Naive thymus-derived CD4-positive, alpha-beta T cell (primary cell): ENCODE data around the gene TLK2. TPM values are rescaled to one million over a fixed set of nuclear protein-coding genes. Genes with fewer than 3 reads are reported as not detected.
A peak's percentile ranks its signal among the peaks of the same experiment; 100 is the strongest.
"Not testable (repeated sequence)": the region's sequence is repeated elsewhere in the genome, so short reads cannot be mapped to it uniquely, and the experiment has no call there.

Source experiments
- ATAC-seq: fragments of 150-1000 bp; cut with Tn5 transposase; 2 replicates; pipeline ENCODE4 v1.10.0; 2021; ENCODE audit warnings: mild to moderate bottlenecking, moderate library complexity
- CTCF ChIA-PET: fragments of 350-600 bp; sonication (Branson Sonifier 250); formaldehyde crosslinking; loops from one replicate; lab custom pipeline; 2021; ENCODE audit warnings: antibody characterized with exemption; lab: Charles Lee
- POLR2A ChIA-PET: fragments of 350-600 bp; sonication (Branson Sonifier 250); formaldehyde crosslinking; loops from one replicate; lab custom pipeline; 2021; ENCODE audit warnings: antibody characterized with exemption, inconsistent platforms; lab: Charles Lee
- DNase-seq, 9 donors: peaks; one replicate each; pipeline versions ENCODE4 v3.0.0 to v3.0.0-alpha.2; 2020 to 2022; ENCODE audit warnings: mixed read lengths in 1 of 9
- H3K27ac ChIP-seq: one replicate; pipeline ENCODE4 v1.7.0; 2013; ENCODE audit warnings: mild to moderate bottlenecking, low read depth, low read length, moderate library complexity
- H3K27me3 ChIP-seq, 2 donors: one replicate each; pipeline ENCODE4 v1.7.0; 2013; ENCODE audit warnings: low read length in 2 of 2, mild to moderate bottlenecking in 2 of 2, moderate library complexity in 2 of 2; ENCODE audit not compliant: control insufficient read depth in 2 of 2, insufficient read depth in 2 of 2
- H3K36me3 ChIP-seq, 3 experiments: 1 replicate in 2 of 3; 2 replicates in 1 of 3; pipeline ENCODE4 v1.7.0; 2013; ENCODE audit warnings: low read length in 3 of 3, mild to moderate bottlenecking in 3 of 3, moderate library complexity in 1 of 3; ENCODE audit not compliant: insufficient read depth in 3 of 3, control insufficient read depth in 2 of 3
- H3K4me1 ChIP-seq, 2 donors: one replicate each; pipeline ENCODE4 v1.7.0; 2013; ENCODE audit warnings: low read length in 2 of 2, mild to moderate bottlenecking in 2 of 2, moderate library complexity in 1 of 2; ENCODE audit not compliant: control insufficient read depth in 2 of 2, insufficient read depth in 2 of 2
- H3K4me3 ChIP-seq: 2 replicates; pipeline ENCODE4 v1.7.0; 2013; ENCODE audit warnings: mild to moderate bottlenecking, low read length
- H3K9me3 ChIP-seq, 3 experiments: 1 replicate in 2 of 3; 2 replicates in 1 of 3; pipeline ENCODE4 v1.7.0; 2013; ENCODE audit warnings: low read length in 3 of 3; ENCODE audit not compliant: control insufficient read depth in 2 of 3
- H3K27ac Mint-ChIP-seq, 9 donors: one replicate each; pipeline ENCODE4 v1.8.0; 2020 to 2022; ENCODE audit warnings: mixed read lengths in 9 of 9, mild to moderate bottlenecking in 8 of 9, moderate library complexity in 5 of 9, inconsistent platforms in 2 of 9
- H3K27me3 Mint-ChIP-seq, 5 donors: one replicate each; pipeline ENCODE4 v1.8.0; 2021 to 2022; ENCODE audit warnings: mixed read lengths in 5 of 5, mild to moderate bottlenecking in 1 of 5
- H3K36me3 Mint-ChIP-seq, 5 donors: one replicate each; pipeline ENCODE4 v1.8.0; 2020 to 2022; ENCODE audit warnings: mixed read lengths in 5 of 5, mild to moderate bottlenecking in 3 of 5, inconsistent platforms in 1 of 5
- H3K4me1 Mint-ChIP-seq, 7 donors: one replicate each; pipeline ENCODE4 v1.8.0; 2020 to 2022; ENCODE audit warnings: mixed read lengths in 7 of 7, mild to moderate bottlenecking in 3 of 7, inconsistent platforms in 1 of 7
- H3K4me3 Mint-ChIP-seq, 10 donors: one replicate each; pipeline ENCODE4 v1.8.0; 2020 to 2022; ENCODE audit warnings: mild to moderate bottlenecking in 10 of 10, mixed read lengths in 10 of 10, moderate library complexity in 6 of 10, inconsistent platforms in 2 of 10
- H3K9me3 Mint-ChIP-seq, 11 donors: one replicate each; pipeline ENCODE4 v1.8.0; 2020 to 2022; ENCODE audit warnings: mixed read lengths in 11 of 11, mild to moderate bottlenecking in 4 of 11, inconsistent platforms in 1 of 11, moderate library complexity in 1 of 11
- intact Hi-C, 2 donors: fragments of 100-400 bp; cut with micrococcal nuclease; formaldehyde crosslinking; loops; one replicate each; pipeline ENCODE4 v1.15.1; 2023
- polyA plus RNA-seq, 2 donors: library from polyadenylated mRNA; unstranded; fragments of 300-500 nt; fragmentation: Illumina TruSeq; gene quantifications; one replicate each; pipeline ENCODE4 v1.2.3, GENCODE V29; 2021
- total RNA-seq, 6 experiments: library from RNA in 5 of 6; stranded (reverse) in 5 of 6; gene quantifications; 1 replicate in 5 of 6; 2 replicates in 1 of 6; pipeline ENCODE4 v1.2.3 and lab custom pipeline; 2021 to 2026

Gene TLK2
- total and polyA plus RNA-seq, 7 experiments from 2014 or later = 7.6 to 84.8 (median 64.5) TPM

- H3K36me3 ChIP-seq, H3K27ac Mint-ChIP-seq, H3K9me3 ChIP-seq, H3K27me3 Mint-ChIP-seq, CTCF ChIA-PET, H3K27ac ChIP-seq, POLR2A ChIA-PET, H3K27me3 ChIP-seq, H3K4me3 ChIP-seq, H3K36me3 Mint-ChIP-seq, H3K4me3 Mint-ChIP-seq, intact Hi-C loops, H3K4me1 ChIP-seq, DNase-seq, ATAC-seq, H3K9me3 Mint-ChIP-seq: not testable (repeated sequence)
- peaks cover 0 to 37% (median 26%) of the 10 kb centered on the region in 7 donors for H3K4me1 Mint-ChIP-seq
Observed at GRCh38 chr17:62498796-62499195, 20.2 kb downstream of the TLK2 start.

DNA sequence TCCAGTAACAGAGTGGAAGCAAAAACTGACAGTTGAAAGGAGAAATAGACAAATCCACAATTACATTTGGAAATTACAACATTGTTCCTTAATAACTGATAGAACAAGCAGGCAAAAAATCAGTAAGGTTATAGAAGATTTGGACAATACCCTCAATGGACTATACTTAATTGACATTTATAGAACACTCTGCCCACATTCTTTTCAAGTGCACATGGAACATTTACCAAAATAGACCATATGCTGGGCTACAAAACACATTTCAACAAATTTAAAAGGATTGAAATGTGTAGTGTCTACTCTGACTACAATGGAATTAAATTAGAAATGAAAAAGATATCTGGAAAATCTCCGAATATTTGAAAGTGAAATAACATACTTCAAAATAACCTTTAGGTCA is 21.8 kb downstream of the TLK2 start:
- H3K36me3 ChIP-seq, H3K4me3 Mint-ChIP-seq, H3K36me3 Mint-ChIP-seq, DNase-seq, H3K27me3 Mint-ChIP-seq, H3K27ac ChIP-seq, H3K27me3 ChIP-seq, POLR2A ChIA-PET, H3K4me1 ChIP-seq, H3K9me3 ChIP-seq, CTCF ChIA-PET, H3K4me3 ChIP-seq, H3K9me3 Mint-ChIP-seq, H3K27ac Mint-ChIP-seq, intact Hi-C loops, ATAC-seq: not testable (repeated sequence)
- peaks cover 0 to 35% (median 29%) of the 10 kb centered on the region in 7 donors for H3K4me1 Mint-ChIP-seq

DNA sequence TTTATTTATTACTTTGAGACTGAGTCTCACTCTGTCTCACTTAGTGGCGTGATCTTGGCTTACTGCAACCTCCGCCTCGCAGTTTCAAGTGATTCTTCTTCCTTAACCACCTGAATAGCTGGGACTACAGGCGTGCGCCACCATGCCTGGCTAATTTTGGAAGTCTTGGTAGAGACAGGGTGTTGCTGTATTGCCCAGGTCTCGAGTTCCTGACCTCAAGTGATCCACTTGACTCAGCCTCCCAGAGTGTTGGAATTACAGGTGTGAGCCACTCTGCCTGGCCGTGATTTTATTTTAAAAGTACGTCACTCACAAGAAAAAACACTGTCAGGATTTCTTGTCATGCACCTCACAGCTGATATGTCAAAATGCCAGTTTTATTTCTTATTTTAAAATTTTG is 26.2 kb downstream of the TLK2 start:
- DNase-seq, H3K27me3 ChIP-seq, ATAC-seq, H3K9me3 ChIP-seq, H3K36me3 Mint-ChIP-seq, H3K4me3 Mint-ChIP-seq, H3K9me3 Mint-ChIP-seq, H3K27me3 Mint-ChIP-seq, POLR2A ChIA-PET, H3K27ac ChIP-seq, H3K36me3 ChIP-seq, CTCF ChIA-PET, H3K4me1 ChIP-seq, H3K4me3 ChIP-seq, intact Hi-C loops: not testable (repeated sequence)
- Mint-ChIP-seq H3K27ac (peak overlapping the region in 1 of 9 donors; percentile 8), H3K4me1 (peaks cover 14 to 52% (median 40%) of the 10 kb centered on the region in 7 donors)

DNA sequence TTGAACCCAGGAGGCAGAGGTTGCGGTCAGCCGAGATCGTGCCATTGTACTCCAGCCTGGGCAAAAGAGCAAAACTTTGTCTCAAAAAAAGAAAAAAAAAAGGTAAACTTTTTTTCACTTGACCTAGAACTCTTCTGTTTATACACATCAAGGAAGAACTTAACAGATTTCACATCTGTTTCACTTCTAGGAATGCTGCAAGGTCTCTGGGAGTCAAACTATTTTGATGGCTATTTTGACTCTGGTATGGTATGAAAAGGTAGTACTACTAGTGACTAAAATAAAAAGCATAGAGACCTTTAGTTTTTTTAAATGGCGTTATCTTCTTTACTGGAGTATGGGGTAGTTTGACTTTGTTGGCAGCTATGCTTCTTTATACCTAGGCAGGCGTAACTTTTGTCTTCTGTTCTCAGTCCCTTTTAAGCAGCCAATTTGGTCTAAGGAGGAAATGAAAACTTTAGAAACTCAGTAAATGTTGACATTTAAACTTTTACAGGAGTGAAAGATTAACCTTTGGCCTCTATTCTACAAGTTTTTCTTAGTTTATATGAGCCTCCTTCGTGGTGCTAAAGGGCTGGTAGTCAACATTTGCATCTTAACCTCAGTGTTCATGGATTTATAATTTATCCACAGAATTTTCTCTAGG is 28.7 kb downstream of the TLK2 start:
- H3K9me3 Mint-ChIP-seq, POLR2A ChIA-PET, H3K27me3 Mint-ChIP-seq, ATAC-seq, H3K36me3 ChIP-seq, H3K27ac ChIP-seq, H3K4me3 ChIP-seq, H3K9me3 ChIP-seq, DNase-seq, CTCF ChIA-PET, intact Hi-C loops, H3K27me3 ChIP-seq, H3K36me3 Mint-ChIP-seq, H3K4me1 ChIP-seq: not testable (repeated sequence)
- peaks cover 24 to 63% (median 49%) of the 10 kb centered on the region in 7 donors for H3K4me1 Mint-ChIP-seq
- peak overlapping the region in 7 of 10 donors; percentile 13 to 67 (median 51) for H3K4me3 Mint-ChIP-seq
- peak overlapping the region in 8 of 9 donors; percentile 24 to 87 (median 71) for H3K27ac Mint-ChIP-seq

DNA sequence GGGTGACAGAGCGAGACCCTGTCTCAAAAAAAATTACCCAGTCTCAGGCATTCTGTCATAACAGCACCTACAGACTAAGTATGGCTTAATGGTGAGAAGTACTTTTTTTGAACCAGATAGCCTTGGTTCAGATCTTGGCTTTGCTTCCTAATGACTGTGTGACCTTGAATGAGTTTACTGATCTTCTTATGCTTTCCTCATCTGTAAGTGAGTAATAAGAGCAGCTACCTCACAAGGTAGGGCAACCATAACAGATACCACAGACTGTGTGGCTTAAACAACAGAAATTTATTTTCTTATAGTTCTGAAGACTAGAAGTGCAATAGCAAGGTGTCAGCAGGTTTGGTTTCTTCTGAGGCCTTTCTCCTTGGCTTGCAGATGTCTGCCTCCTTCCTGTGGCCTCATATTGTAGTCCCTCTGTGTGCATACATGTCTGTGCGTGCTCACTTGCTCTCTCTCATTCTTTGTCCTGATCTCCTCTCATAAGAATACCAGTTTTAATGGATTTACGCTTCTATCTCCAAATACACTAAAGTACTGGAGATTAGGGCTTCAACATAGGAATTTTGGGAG is 31.7 kb downstream of the TLK2 start:
- POLR2A ChIA-PET, H3K36me3 ChIP-seq, H3K27me3 Mint-ChIP-seq, H3K4me1 ChIP-seq, CTCF ChIA-PET, H3K9me3 ChIP-seq, H3K27ac ChIP-seq, H3K27me3 ChIP-seq, DNase-seq, H3K9me3 Mint-ChIP-seq, intact Hi-C loops, H3K4me3 ChIP-seq: not testable (repeated sequence)
- ATAC-seq = peak; percentile 44
- H3K36me3 Mint-ChIP-seq = peaks cover 0 to 12% (median 4%) of the 10 kb centered on the region in 5 donors
- peak overlapping the region in 5 of 10 donors; percentile 16 to 48 (median 32) for H3K4me3 Mint-ChIP-seq
- peak overlapping the region in 8 of 9 donors; percentile 11 to 79 (median 28) for H3K27ac Mint-ChIP-seq
- peaks cover 30 to 66% (median 49%) of the 10 kb centered on the region in 7 donors for H3K4me1 Mint-ChIP-seq

DNA sequence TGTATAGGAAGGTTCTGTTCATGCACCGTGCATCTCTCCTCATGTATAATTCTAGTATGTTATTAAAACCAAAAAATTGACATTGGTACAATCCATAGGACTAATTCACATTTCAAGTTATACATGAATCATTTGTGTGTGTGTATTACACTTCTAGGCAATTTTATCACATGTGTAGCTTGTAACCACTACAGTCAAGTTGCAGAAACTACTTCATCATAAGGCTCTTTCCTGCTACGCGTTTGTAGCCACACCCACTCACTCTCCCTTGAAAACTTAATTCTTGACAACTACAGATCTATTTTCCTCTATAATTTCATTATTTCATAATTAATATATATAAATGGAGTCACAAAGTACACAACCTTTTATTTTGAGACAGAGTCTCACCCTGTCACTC is 32.4 kb downstream of the TLK2 start:
- H3K4me3 ChIP-seq, intact Hi-C loops, H3K9me3 Mint-ChIP-seq, POLR2A ChIA-PET, H3K36me3 Mint-ChIP-seq, H3K4me1 ChIP-seq, H3K27me3 Mint-ChIP-seq, H3K36me3 ChIP-seq, H3K27me3 ChIP-seq, H3K9me3 ChIP-seq, CTCF ChIA-PET, H3K27ac ChIP-seq: not testable (repeated sequence)
- Mint-ChIP-seq H3K4me1 (peaks cover 28 to 63% (median 48%) of the 10 kb centered on the region in 7 donors), H3K27ac (peak overlapping the region in 1 of 9 donors; percentile 11), H3K4me3 (peak overlapping the region in 2 of 10 donors; percentile 26 to 48)
- DNase-seq (peak in 3 of 9 donors; percentile 3 to 14 (median 12)), ATAC-seq (peak; percentile 54)

- H3K9me3 ChIP-seq, H3K27me3 ChIP-seq, H3K27ac Mint-ChIP-seq, CTCF ChIA-PET, DNase-seq, intact Hi-C loops, POLR2A ChIA-PET, H3K36me3 ChIP-seq, H3K4me1 ChIP-seq, H3K27ac ChIP-seq, H3K27me3 Mint-ChIP-seq, H3K4me3 Mint-ChIP-seq, H3K9me3 Mint-ChIP-seq, ATAC-seq, H3K4me3 ChIP-seq: not testable (repeated sequence)
- Mint-ChIP-seq H3K36me3 (peaks cover 0 to 13% (median 4%) of the 10 kb centered on the region in 5 donors), H3K4me1 (peaks cover 6 to 35% (median 23%) of the 10 kb centered on the region in 7 donors)
Observed at GRCh38 chr17:62516376-62516775, 37.8 kb downstream of the TLK2 start.
